Keratinocyte (primary cell): ENCODE results near the gene AGTRAP.

Experiments
- EZH2 ChIP-seq: IDR thresholded peaks from one replicate; pipeline ENCODE4 v1.6.1; 2012; ENCODE audit warnings: inconsistent platforms, mild to moderate bottlenecking, low read length, moderate library complexity
- TF ChIP-seq, protein P1 (sequence below), 3 experiments: IDR thresholded peaks in 1 of 3; conservative IDR thresholded peaks in 1 of 3; optimal IDR thresholded peaks in 1 of 3; 2 replicates in 2 of 3; 3 replicates in 1 of 3; pipeline versions ENCODE3 to v1.5.1; 2011; ENCODE audit warnings: low read length in 3 of 3, mild to moderate bottlenecking in 3 of 3, moderate library complexity in 2 of 3, control low read depth in 1 of 3, inconsistent platforms in 1 of 3; ENCODE audit not compliant: insufficient read depth in 2 of 3; ENCODE audit errors: extremely low read depth in 1 of 3

DNA sequence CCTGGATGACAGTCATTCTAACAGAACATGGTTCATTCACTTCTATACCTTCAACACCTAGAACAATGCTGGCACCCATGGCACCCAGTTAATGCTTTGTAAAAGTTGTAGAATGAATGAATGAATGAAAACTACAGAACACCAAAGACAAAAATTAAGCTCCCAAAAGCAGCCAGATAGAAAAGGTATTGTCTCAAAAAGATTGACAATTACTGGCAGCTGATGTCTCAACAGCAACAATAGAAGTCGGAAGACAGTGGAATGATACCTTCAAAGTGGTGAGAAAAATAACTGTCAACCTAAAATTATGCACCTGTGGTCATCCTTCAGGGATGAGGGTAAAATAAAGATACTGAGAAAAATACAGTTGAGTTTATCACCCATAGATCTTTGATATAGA, 21.1 kb downstream of the AGTRAP start:
- TF ChIP-seq, protein P1, sequence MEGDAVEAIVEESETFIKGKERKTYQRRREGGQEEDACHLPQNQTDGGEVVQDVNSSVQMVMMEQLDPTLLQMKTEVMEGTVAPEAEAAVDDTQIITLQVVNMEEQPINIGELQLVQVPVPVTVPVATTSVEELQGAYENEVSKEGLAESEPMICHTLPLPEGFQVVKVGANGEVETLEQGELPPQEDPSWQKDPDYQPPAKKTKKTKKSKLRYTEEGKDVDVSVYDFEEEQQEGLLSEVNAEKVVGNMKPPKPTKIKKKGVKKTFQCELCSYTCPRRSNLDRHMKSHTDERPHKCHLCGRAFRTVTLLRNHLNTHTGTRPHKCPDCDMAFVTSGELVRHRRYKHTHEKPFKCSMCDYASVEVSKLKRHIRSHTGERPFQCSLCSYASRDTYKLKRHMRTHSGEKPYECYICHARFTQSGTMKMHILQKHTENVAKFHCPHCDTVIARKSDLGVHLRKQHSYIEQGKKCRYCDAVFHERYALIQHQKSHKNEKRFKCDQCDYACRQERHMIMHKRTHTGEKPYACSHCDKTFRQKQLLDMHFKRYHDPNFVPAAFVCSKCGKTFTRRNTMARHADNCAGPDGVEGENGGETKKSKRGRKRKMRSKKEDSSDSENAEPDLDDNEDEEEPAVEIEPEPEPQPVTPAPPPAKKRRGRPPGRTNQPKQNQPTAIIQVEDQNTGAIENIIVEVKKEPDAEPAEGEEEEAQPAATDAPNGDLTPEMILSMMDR (optimal IDR thresholded peaks at IDR 0.05 in 1 of 3, IDR thresholded peaks at IDR 0.05 in 1 of 3, conservative IDR thresholded peaks at IDR 0.05 in 1 of 3; ENCODE audit: extremely low read depth in 1 of 3, insufficient read depth in 2 of 3, low read length in 3 of 3) = no peak
- TF ChIP-seq EZH2 = no peak
